ENCODE results near the gene ALDH3A2. TPM values are rescaled to one million over a fixed set of nuclear protein-coding genes. Genes with fewer than 3 reads are reported as not detected.

The ALDH3A2 gene
- total RNA-seq, 2 experiments from 2014 or later: 18.5 to 23.9 TPM

DNA sequence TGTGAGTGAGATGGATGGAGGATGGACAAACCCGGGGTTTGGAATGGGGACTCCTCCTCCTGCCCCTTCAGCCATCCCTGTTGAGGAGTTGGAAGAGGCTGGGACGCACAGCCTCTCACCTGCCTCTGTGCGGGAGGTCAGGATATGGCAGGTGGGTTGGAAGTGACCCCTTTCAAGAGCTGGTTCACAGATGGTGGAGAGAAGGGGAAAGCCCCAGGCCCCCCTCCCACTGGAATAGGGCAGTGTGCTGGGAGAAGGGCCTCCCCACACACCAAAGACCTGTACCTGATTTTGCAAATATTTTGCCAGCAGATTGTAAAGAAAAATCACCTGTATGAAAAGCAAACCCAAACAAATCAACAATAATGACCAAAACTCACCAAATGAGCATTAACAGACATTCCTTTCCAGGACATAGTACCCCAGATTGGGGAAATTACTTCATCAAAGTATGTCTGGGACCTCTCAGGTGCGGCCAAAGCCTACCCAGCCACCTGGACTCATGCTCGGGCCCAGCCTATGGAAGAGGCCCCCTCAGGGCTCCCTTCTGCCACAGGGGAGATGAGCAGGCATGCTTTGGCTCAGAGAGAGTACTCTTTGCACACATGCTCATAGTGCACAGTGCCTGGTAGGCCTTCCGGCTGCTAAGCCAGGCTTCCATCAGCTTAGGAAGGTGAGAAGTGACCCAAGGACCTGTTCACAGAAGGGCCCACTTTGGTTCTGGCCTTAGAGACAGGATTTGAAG is 60.1 kb downstream of the ALDH3A2 start:
- CTCF ChIA-PET: interaction anchor here (1.0 kb wide), 1 partner anchor 38 kb away, joined by 3 read pairs; no protein-coding TSS in a partner anchor
- DNase-seq (no peak), ATAC-seq (no peak)
- no peaks in the 10 kb centered on the region for H3K9me3 Mint-ChIP-seq (ENCODE audit: low read depth)
- H3K27ac Mint-ChIP-seq: no peak overlapping the region
- H3K4me3 Mint-ChIP-seq: no peak overlapping the region
- POLR2A ChIA-PET: no interaction called here
- H3K4me1 Mint-ChIP-seq: no peaks in the 10 kb centered on the region
- H3K27me3 Mint-ChIP-seq: no peaks in the 10 kb centered on the region
- no peaks in the 10 kb centered on the region for H3K36me3 Mint-ChIP-seq (ENCODE audit: low read depth)
- intact Hi-C loops (cut with DNase I, micrococcal nuclease): no loop called here

DNA sequence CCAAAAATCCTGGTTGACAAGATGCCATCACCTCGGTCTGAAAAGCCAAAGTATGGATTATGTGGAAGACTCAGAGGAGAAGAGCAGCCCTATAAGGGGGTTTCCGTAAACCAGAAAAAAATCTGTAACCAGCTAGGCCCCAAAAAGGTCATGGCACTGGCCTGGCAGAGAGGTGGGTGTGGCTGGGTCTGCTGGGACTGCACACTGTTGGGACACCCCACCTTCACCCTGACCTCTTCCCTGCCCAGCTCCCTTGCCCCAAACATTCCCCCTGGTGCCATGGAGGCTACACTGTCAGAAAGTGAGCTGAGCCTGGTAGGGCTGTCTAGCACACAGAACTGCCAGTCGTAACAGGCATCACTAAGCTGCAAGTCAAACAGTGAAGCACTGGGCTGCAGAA is 61.3 kb downstream of the ALDH3A2 start:
- no peak overlapping the region for H3K27ac Mint-ChIP-seq
- CTCF ChIA-PET: interaction anchor here (0.6 to 1.2 kb wide), 6 partner anchors 35 to 777 kb away, joined by 3 to 4 read pairs (median 4); no protein-coding TSS in a partner anchor
- H3K27me3 Mint-ChIP-seq: no peaks in the 10 kb centered on the region
- POLR2A ChIA-PET: no interaction called here
- no peak overlapping the region for H3K4me3 Mint-ChIP-seq
- intact Hi-C loops (cut with DNase I, micrococcal nuclease): no loop called here
- H3K36me3 Mint-ChIP-seq (ENCODE audit: low read depth): no peaks in the 10 kb centered on the region
- no peak for ATAC-seq
- no peak for DNase-seq
- H3K9me3 Mint-ChIP-seq (ENCODE audit: low read depth): no peaks in the 10 kb centered on the region
- H3K4me1 Mint-ChIP-seq: no peaks in the 10 kb centered on the region

DNA sequence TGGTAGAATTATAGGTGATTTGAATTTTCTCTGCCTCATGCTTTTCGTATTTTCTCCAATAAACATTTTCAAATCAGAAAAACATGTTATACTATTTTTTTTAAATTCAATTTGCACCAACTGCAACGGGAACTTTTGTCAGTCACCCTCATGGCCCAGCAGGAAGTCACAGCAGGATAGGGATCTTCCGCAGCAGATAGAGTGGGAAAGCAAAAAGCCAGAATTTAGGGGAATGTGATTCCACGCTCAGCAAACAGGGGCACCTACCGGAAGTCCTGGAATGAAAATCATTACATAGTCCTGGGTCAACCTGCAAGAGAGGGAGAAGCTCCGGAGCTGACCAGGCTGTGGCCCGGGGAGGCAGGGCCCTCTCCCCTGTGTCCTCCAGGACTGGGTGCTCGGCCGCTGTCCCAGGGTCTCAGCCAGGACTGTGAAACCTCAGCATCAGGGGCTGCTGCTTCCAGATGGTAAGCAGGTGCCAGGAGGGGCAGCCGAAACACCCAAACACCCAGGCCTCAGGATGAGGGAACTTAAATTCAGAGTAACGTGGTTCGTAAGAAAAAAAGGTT is 64.0 kb downstream of the ALDH3A2 start:
- Mint-ChIP-seq H3K4me1 (no peaks in the 10 kb centered on the region), H3K36me3 (ENCODE audit: low read depth) (no peaks in the 10 kb centered on the region), H3K27ac (no peak overlapping the region), H3K4me3 (no peak overlapping the region), H3K27me3 (no peaks in the 10 kb centered on the region), H3K9me3 (ENCODE audit: low read depth) (no peaks in the 10 kb centered on the region)
- DNase-seq: no peak
- ATAC-seq: no peak
- CTCF ChIA-PET: no interaction called here
- POLR2A ChIA-PET: no interaction called here
- intact Hi-C loops (cut with DNase I, micrococcal nuclease): no loop called here

DNA sequence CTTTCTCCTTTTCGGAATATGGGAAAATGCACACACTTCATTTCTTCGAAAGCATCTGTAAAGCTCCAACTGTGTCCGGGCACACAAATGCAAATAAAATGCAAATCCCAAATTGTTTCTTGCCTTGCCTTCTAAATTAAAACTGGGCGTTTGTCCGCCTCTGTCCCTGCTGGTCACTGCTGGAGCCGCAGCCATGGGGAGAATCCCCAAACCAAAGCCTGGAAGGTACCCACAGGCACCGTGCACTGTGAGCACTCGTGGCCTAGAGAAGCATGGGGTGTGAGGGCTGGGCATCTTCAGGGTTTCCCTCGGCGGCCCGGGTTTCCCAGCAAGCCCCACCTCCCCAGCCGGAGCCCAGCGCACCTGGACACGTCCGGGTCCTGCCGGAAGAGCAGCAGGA is 64.9 kb downstream of the ALDH3A2 start:
- ChIA-PET CTCF (no interaction called here), POLR2A (no interaction called here)
- Mint-ChIP-seq H3K36me3 (ENCODE audit: low read depth) (no peaks in the 10 kb centered on the region), H3K27ac (no peak overlapping the region), H3K27me3 (no peaks in the 10 kb centered on the region), H3K4me1 (no peaks in the 10 kb centered on the region), H3K9me3 (ENCODE audit: low read depth) (no peaks in the 10 kb centered on the region), H3K4me3 (no peak overlapping the region)
- intact Hi-C loops (cut with DNase I, micrococcal nuclease): no loop called here
- no peak for DNase-seq
- no peak for ATAC-seq

DNA sequence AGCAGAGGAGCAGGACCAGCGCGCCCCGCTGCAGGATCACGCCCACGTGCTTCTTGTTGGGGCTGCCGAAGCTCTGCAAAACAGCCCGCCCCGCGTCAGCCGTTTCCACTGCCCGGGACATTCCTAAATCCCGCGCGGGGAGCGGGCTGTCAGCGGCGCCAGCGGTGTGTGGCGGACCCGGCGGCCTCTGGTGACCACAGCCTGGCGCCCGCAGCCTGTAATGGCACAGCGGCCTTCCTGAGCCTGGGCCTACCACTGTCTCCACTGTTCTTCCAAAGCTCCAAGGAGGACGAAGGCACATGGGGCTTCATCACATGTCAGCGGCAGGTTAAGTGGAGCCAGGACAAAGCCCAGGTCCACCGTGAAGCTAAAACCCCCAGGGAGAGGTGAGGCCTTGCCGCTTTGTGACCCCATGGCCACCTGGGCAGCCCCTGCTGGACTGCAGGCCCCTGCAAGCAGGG is 65.4 kb downstream of the ALDH3A2 start:
- Mint-ChIP-seq H3K4me1 (no peaks in the 10 kb centered on the region), H3K36me3 (ENCODE audit: low read depth) (no peaks in the 10 kb centered on the region), H3K9me3 (ENCODE audit: low read depth) (no peaks in the 10 kb centered on the region), H3K27me3 (no peaks in the 10 kb centered on the region), H3K27ac (no peak overlapping the region), H3K4me3 (no peak overlapping the region)
- intact Hi-C loops (cut with DNase I, micrococcal nuclease): no loop called here
- ChIA-PET CTCF (interaction anchor here (0.6 kb wide), 1 partner anchor 1868 kb away, joined by 3 read pairs; no protein-coding TSS in a partner anchor), POLR2A (no interaction called here)
- DNase-seq (no peak), ATAC-seq (no peak)

DNA sequence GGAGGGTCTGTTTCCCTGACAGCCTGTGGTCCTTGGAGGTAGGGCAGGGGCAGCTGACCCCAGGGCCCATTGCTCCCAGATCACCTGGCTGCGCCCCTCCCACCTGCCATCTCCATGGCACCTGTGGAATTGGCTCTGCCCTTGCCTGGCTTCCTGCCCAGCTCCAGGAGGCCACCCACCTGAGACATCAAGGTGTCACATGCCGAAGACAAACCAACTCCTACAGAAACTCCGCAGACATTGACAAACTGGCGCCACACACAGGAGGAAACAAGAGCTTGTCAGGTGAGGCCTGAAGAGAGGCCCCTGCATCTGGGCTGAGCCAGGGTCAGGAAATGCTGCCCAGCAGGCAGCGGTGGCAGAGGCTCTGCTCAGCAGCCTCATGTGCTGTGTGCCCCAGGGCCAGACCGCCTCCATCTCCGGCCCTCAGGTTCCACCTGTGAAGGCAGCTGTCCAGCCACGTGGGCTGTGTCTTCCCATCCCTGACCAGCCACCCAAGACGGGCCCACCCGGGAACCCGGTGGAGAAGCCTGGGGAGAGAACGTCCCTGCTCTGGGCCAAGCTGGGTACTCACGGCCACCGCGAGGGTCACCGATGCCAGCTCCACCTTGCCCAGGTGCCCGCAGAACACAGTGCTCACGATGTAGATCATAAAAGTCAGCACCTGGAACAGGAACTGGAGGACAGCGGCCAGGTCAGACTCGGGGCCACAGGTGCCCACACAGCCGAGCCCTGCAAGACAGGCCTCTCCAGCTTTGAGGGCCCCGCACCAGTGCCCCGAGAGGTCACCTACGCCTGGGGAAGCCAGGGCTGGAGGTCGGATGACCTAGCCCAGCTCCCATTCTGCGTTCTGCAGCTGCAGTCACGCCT is 66.2 kb downstream of the ALDH3A2 start:
- CTCF ChIA-PET: no interaction called here
- H3K27me3 Mint-ChIP-seq: no peaks in the 10 kb centered on the region

DNA sequence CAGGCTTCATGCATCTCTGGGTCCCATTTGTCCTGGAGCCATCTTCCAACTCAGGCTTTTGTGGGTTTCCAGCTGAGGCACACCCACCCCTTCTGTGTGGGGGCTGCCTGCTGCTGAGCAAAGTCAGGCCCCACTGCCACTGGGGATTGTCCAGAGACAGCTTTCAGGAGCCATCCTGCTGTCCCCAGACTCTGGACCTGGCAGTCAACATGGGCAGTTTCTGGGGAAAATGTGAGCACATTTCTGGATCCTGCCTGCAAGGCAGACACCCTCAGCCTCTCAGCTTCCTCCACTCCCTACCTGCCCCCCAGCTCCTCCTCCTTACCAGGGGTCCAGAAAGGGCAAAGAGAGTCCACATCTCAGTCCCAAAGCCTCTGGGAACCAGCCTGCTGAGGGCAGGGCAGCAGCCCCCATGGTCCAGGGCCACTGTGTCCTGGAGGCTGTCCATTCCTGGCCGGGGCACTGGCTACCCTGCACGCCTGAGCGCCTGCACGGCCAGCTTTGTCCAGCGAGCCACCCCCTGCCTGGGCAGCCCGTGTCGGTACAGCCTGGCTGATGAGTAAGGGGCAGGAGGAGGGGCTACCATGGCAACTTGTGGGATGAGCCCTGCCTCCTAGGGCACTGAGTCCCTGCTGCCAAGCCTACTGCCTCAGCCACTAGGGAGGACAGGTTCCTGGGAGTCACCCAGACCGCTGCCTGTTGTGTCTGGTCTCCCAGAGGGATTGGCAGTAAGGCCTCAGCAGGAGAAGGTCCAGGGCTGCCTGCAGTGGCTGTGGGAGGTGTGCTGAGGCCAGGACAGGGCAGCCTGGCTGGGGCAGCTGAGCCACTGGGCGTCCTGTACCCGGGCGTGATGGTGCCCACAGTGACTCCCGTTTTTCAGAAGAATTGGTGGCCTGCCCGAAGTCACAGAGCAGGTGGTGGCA is 67.8 kb downstream of the ALDH3A2 start, which contains the start of gene SLC47A2:
SLC47A2 (minus strand) TSS at position 477 of the 923 bp plus-strand sequence; CDS start at position 448, 29 bp downstream.
- no peaks in the 10 kb centered on the region for H3K9me3 Mint-ChIP-seq (ENCODE audit: low read depth)
- POLR2A ChIA-PET: no interaction called here

More for the DNA sequence above, 66.2 kb downstream of the ALDH3A2 start:
- no peak overlapping the region for H3K4me3 Mint-ChIP-seq
- no peak for DNase-seq
- POLR2A ChIA-PET: no interaction called here
- H3K4me1 Mint-ChIP-seq: no peaks in the 10 kb centered on the region
- ATAC-seq: no peak
- intact Hi-C loops (cut with DNase I, micrococcal nuclease): no loop called here
- H3K36me3 Mint-ChIP-seq (ENCODE audit: low read depth): no peaks in the 10 kb centered on the region
- H3K27ac Mint-ChIP-seq: no peak overlapping the region
- no peaks in the 10 kb centered on the region for H3K9me3 Mint-ChIP-seq (ENCODE audit: low read depth)

DNA sequence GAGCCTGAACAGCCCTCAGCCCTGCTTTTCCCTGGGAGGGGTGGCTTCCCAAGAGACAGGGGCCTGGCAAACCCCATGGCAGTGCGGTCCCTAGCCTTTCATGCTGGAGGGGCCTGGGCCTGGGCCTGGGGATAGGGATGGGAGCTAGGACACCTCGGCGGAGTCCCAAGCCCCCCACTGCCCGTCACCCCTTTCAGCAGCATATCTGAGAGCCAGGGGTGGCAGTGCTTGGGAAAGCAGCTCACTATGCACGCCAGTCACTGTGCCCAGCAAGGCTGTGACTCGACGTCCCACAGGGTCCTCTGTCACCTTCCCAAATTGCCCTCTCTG is 68.4 kb downstream of the ALDH3A2 start:
- Mint-ChIP-seq H3K27me3 (no peaks in the 10 kb centered on the region), H3K9me3 (ENCODE audit: low read depth) (no peaks in the 10 kb centered on the region), H3K4me1 (no peaks in the 10 kb centered on the region), H3K27ac (no peak overlapping the region), H3K36me3 (ENCODE audit: low read depth) (no peaks in the 10 kb centered on the region), H3K4me3 (no peak overlapping the region)
- ChIA-PET CTCF (no interaction called here), POLR2A (no interaction called here)
- ATAC-seq (no peak), DNase-seq (no peak)
- intact Hi-C loops (cut with DNase I, micrococcal nuclease): no loop called here

More for the DNA sequence above, 67.8 kb downstream of the ALDH3A2 start, which contains the start of gene SLC47A2:
- no peak within 1 kb of the TSS for H3K4me3 Mint-ChIP-seq
- no peak for ATAC-seq
- no peak for DNase-seq
- no peaks in the 10 kb centered on the region for H3K36me3 Mint-ChIP-seq (ENCODE audit: low read depth)
- CTCF ChIA-PET: no interaction called here
- no peaks in the 10 kb centered on the region for H3K4me1 Mint-ChIP-seq
- no peaks in the 10 kb centered on the region for H3K27me3 Mint-ChIP-seq
- no peak within 1 kb of the TSS for H3K27ac Mint-ChIP-seq
- intact Hi-C loops (cut with DNase I, micrococcal nuclease): no loop called here

DNA sequence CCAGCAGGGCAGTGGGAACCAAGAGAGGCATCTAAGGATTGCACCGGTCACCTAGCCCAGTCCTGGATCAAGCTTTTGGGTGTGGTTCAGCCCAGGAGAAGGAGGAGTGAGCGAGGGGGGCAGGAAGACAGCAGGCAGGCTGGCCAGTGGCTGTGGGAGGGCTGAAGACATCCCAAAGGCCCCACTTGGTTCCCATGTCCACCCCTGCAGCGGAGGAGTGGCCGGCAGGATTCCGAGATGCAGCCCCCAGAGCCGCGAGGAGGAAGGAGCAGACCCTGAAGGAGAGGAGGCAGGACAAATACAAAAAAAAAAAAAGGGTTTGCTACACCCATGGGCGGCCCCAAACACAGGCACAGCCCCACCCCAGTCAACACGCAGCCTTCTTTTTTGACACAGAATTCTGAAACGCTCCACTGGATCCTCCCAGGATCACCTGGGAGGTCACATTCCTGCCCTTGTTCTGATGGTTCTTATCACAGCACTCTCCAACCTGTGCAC is 68.9 kb downstream of the ALDH3A2 start:
- ATAC-seq (no peak), DNase-seq (no peak)
- H3K4me1 Mint-ChIP-seq: no peaks in the 10 kb centered on the region
- no peak overlapping the region for H3K27ac Mint-ChIP-seq
- no peaks in the 10 kb centered on the region for H3K27me3 Mint-ChIP-seq
- no peaks in the 10 kb centered on the region for H3K9me3 Mint-ChIP-seq (ENCODE audit: low read depth)
- intact Hi-C loops (cut with DNase I, micrococcal nuclease): no loop called here
- CTCF ChIA-PET: interaction anchor here (1.1 kb wide), 1 partner anchor 45 kb away, joined by 3 read pairs; no protein-coding TSS in a partner anchor
- H3K36me3 Mint-ChIP-seq (ENCODE audit: low read depth): no peaks in the 10 kb centered on the region
- POLR2A ChIA-PET: no interaction called here
- H3K4me3 Mint-ChIP-seq: no peak overlapping the region

DNA sequence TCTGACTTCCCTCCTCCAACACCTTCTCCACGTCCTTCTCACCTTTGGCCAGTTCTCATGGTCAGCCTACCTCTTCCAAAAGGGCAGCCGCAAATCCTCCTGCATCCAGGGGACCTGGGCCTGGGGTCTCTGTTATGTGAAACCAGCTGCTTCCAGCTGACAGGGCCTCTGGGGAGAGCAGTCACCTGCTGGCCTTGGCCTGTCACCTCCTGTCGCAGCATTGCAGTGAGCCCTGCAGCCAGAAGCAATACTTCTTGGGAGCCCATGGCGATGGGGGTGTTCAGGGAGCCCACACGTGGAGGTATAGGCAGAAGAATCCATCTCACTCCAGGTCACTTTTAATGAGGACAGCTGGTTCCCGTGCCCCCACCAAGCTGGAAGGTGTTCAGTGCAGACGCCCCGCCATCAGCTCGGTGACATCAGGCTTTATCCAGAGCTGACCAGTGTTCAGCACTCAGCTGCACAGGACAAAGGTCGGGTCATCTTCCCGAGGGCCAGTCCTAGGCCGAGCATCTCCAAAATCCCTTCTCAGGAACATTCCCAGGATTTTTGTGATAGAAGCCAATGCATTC is 69.6 kb downstream of the ALDH3A2 start:
- ATAC-seq: no peak
- Mint-ChIP-seq H3K9me3 (ENCODE audit: low read depth) (no peaks in the 10 kb centered on the region), H3K36me3 (ENCODE audit: low read depth) (no peaks in the 10 kb centered on the region), H3K27me3 (no peaks in the 10 kb centered on the region), H3K4me1 (no peaks in the 10 kb centered on the region), H3K4me3 (no peak overlapping the region), H3K27ac (no peak overlapping the region)
- ChIA-PET POLR2A (no interaction called here), CTCF (interaction anchor here (0.8 to 1.1 kb wide), 2 partner anchors 46 to 49 kb away, joined by 3 read pairs; no protein-coding TSS in a partner anchor)
- DNase-seq: no peak
- intact Hi-C loops (cut with DNase I, micrococcal nuclease): no loop called here

Data from activated CD4-positive, alpha-beta T cell treated with anti-CD3 and anti-CD28 coated beads for 36 hours (primary cell).